HepG2 (cell line): ENCODE results near the gene BRAF. TPM values are rescaled to one million over a fixed set of nuclear protein-coding genes. Genes with fewer than 3 reads are reported as not detected.

ENCODE experiments used
- ATAC-seq: fragments of 200-7000 bp; cut with Tn5 transposase; 3 replicates; pipeline ENCODE4 v1.9.1; 2020; ENCODE audit warnings: mild to moderate bottlenecking, moderate library complexity
- BruUV-seq: library from RNA; stranded (reverse); fragments of 400-500 nt; replicated peaks from 2 replicates; lab custom pipeline; 2021; lab: Mats Ljungman, UMichigan
- CTCF ChIA-PET: fragments of 300-600 bp; formaldehyde crosslinking; extraction: SDS; loops from one replicate; lab custom pipeline; 2021; ENCODE audit warnings: low total read pairs, inconsistent platforms, low intra/inter-chr PET ratio; lab: Yijun Ruan, JAX
- POLR2A ChIA-PET: fragments of 350-600 bp; sonication (Branson Sonifier 250); formaldehyde crosslinking; loops from one replicate; lab custom pipeline; 2020; ENCODE audit warnings: antibody characterized with exemption, inconsistent platforms; lab: Yijun Ruan, JAX
- DNase-seq: peaks from one replicate; pipeline ENCODE4 v3.0.0-alpha.2; 2015; ENCODE audit warnings: low spot score
- FAIRE-seq: peaks from 3 replicates; lab custom pipeline; 2011; peaks lifted over from hg19 to GRCh38; lab: Jason Lieb, UNC
- H2AFZ ChIP-seq: one replicate; pipeline ENCODE4 v1.6.1; 2011; ENCODE audit warnings: low read length, inconsistent platforms
- H3K27ac ChIP-seq: fragments of 300-600 bp; 3 replicates; pipeline ENCODE4 v1.8.0; 2011; ENCODE audit warnings: mixed run types, mild to moderate bottlenecking, mixed read lengths, low read length, inconsistent platforms; ENCODE audit not compliant: insufficient read depth; ENCODE audit errors: extremely low read length
- H3K27me3 ChIP-seq, 2 experiments: fragments of 200-600 bp in 1 of 2; 2 replicates in 1 of 2; 3 replicates in 1 of 2; pipeline versions ENCODE4 v1.6.0 to v1.8.0; 2011; ENCODE audit warnings: low read length in 2 of 2, mild to moderate bottlenecking in 2 of 2, moderate library complexity in 2 of 2, inconsistent platforms in 1 of 2; ENCODE audit not compliant: insufficient read depth in 2 of 2, control insufficient read depth in 1 of 2
- H3K36me3 ChIP-seq, 2 experiments: fragments of 200-600 bp in 1 of 2; replicated peaks in 1 of 2; 2 replicates in 1 of 2; 3 replicates in 1 of 2; pipeline versions ENCODE4 v1.5.1 to v1.8.0; 2011; ENCODE audit warnings: low read length in 2 of 2, inconsistent platforms in 1 of 2; ENCODE audit not compliant: insufficient read depth in 2 of 2, control insufficient read depth in 1 of 2
- H3K4me1 ChIP-seq: 2 replicates; pipeline ENCODE4 v1.5.1; 2012; ENCODE audit warnings: low read length, inconsistent platforms; ENCODE audit not compliant: insufficient read depth
- H3K4me2 ChIP-seq: 2 replicates; pipeline ENCODE4 v1.6.0; 2011; ENCODE audit warnings: low read depth, low read length, inconsistent platforms
- H3K4me3 ChIP-seq, 3 experiments: fragments of 200-600 bp in 1 of 3; sonication (generic), shearing (Covaris generic) in 1 of 3; replicated peaks in 1 of 3; 2 replicates each; pipeline ENCODE4 v1.5.1; 2011 to 2016; ENCODE audit warnings: low read length in 3 of 3, inconsistent platforms in 2 of 3, low read depth in 2 of 3, mild to moderate bottlenecking in 2 of 3, control low read depth in 1 of 3, mixed read lengths in 1 of 3; ENCODE audit not compliant: insufficient read depth in 1 of 3
- H3K79me2 ChIP-seq: one replicate; pipeline ENCODE4 v1.6.1; 2011; ENCODE audit warnings: low read length, inconsistent platforms; ENCODE audit not compliant: insufficient read depth
- H3K9ac ChIP-seq: 2 replicates; pipeline ENCODE4 v1.6.0; 2011; ENCODE audit warnings: mild to moderate bottlenecking, low read depth, low read length, inconsistent platforms; ENCODE audit not compliant: insufficient read depth
- H3K9me3 ChIP-seq: 2 replicates; pipeline ENCODE4 v1.5.1; 2012; ENCODE audit warnings: mild to moderate bottlenecking, low read length
- H4K20me1 ChIP-seq: 2 replicates; pipeline ENCODE4 v1.6.0; 2011; ENCODE audit warnings: inconsistent platforms, mild to moderate bottlenecking, low read length, moderate library complexity; ENCODE audit not compliant: insufficient read depth
- HNRNPLL ChIP-seq: fragments of 200-400 bp; formaldehyde crosslinking; IDR thresholded peaks from 2 replicates; pipeline ENCODE4 v1.6.1; 2017; ENCODE audit warnings: mild to moderate bottlenecking, low read depth, low read length; ENCODE audit not compliant: poor library complexity, severe bottlenecking
- KLF13 ChIP-seq: sonication (generic); formaldehyde crosslinking; IDR thresholded peaks from 2 replicates; pipeline ENCODE4 v1.4.0; 2020; ENCODE audit warnings: mild to moderate bottlenecking, missing genetic modification reagents
- MED1 ChIP-seq: sonication (generic); formaldehyde crosslinking; IDR thresholded peaks from 2 replicates; pipeline ENCODE4 v1.4.0; 2020; ENCODE audit warnings: missing genetic modification reagents
- NR1H2 ChIP-seq: sonication (generic); formaldehyde crosslinking; IDR thresholded peaks from 2 replicates; pipeline ENCODE4 v1.8.1; 2022; ENCODE audit warnings: low read depth, missing genetic modification reagents, borderline replicate concordance
- NR2F2 ChIP-seq: IDR thresholded peaks from 2 replicates; pipeline ENCODE4 v1.6.1; 2012; ENCODE audit warnings: low read depth, inconsistent platforms, borderline replicate concordance
- PLRG1 ChIP-seq: fragments of 450-650 bp; conservative IDR thresholded peaks from 2 replicates; pipeline ENCODE4 v1.6.1; 2016
- RBM39 ChIP-seq: fragments of 200-400 bp; formaldehyde crosslinking; IDR thresholded peaks from one replicate; pipeline ENCODE4 v1.6.1; 2018; ENCODE audit warnings: antibody characterized with exemption, mild to moderate bottlenecking, low read depth, low read length; ENCODE audit not compliant: poor library complexity, severe bottlenecking
- SETDB1 ChIP-seq: sonication (generic); formaldehyde crosslinking; IDR thresholded peaks from 2 replicates; pipeline ENCODE4 v1.5.1; 2020; ENCODE audit warnings: missing genetic modification reagents, mild to moderate bottlenecking, borderline replicate concordance
- SMC3 ChIP-seq: IDR thresholded peaks from 2 replicates; pipeline ENCODE4 v1.6.1; 2011; ENCODE audit warnings: low read length, improper control_type of control experiment
- ZBTB3 ChIP-seq: sonication (generic); formaldehyde crosslinking; IDR thresholded peaks from 2 replicates; pipeline ENCODE4 v1.4.0; 2020; ENCODE audit warnings: low read depth, mild to moderate bottlenecking, moderate library complexity, missing genetic modification reagents, borderline replicate concordance
- ZMAT3 ChIP-seq: sonication (generic); formaldehyde crosslinking; conservative IDR thresholded peaks from 2 replicates; pipeline ENCODE4 v1.7.0; 2021; ENCODE audit warnings: missing genetic modification reagents
- ZNF775 ChIP-seq: sonication (generic); formaldehyde crosslinking; IDR thresholded peaks from 2 replicates; pipeline ENCODE4 v1.4.0; 2020; ENCODE audit warnings: missing genetic modification reagents, mild to moderate bottlenecking, moderate library complexity, borderline replicate concordance
- ZSCAN30 ChIP-seq: sonication (generic); formaldehyde crosslinking; IDR thresholded peaks from 2 replicates; pipeline ENCODE4 v1.5.0; 2020; ENCODE audit warnings: mild to moderate bottlenecking, missing genetic modification reagents
- WGBS: methylation state at CpG from one replicate; pipeline ENCODE4 v1.1.6; 2017; ENCODE audit warnings: low lambda C conversion rate; 5-methylcytosine and 5-hydroxymethylcytosine counted together
- in situ Hi-C: cut with HindIII; loops from 2 replicates; pipeline ENCODE4 v1.10.0; 2017; ENCODE audit warnings: low pct_unique_long_range_greater_than_20kb; ENCODE audit not compliant: extremely low pct_ligation_motif_present
- intact Hi-C: fragments of 100-400 bp; cut with micrococcal nuclease; formaldehyde crosslinking; loops from one replicate; pipeline ENCODE4 v1.10.0; 2022; ENCODE audit not compliant: unreplicated experiment
- polyA plus RNA-seq, 8 experiments: library from polyadenylated mRNA; depleted of rRNA in 3 of 8; stranded (reverse) in 7 of 8; unstranded in 1 of 8; fragments of >200 nt; fragmentation: Illumina TruSeq in 4 of 8; extraction: Trizol in 4 of 8; gene quantifications; 2 replicates each; pipeline versions ENCODE4 v1.2.1 to v1.2.3, GENCODE V29; 2011 to 2016; ENCODE audit warnings: low read depth in 4 of 8, missing spikeins in 1 of 8, mixed read lengths in 1 of 8; ENCODE audit not compliant: insufficient read depth in 1 of 8
- total RNA-seq, 5 experiments: library from RNA; depleted of rRNA; stranded (reverse); fragments of >200 nt; fragmentation: Illumina TruSeq; extraction: Trizol; gene quantifications; 2 replicates each; pipeline ENCODE4 v1.2.3, GENCODE V29; 2016; ENCODE audit warnings: low read depth in 1 of 5
- TF ChIP-seq, protein P1 (sequence below): sonication (generic); formaldehyde crosslinking; IDR thresholded peaks from 2 replicates; pipeline ENCODE4 v1.4.0; 2020; ENCODE audit warnings: mild to moderate bottlenecking, missing genetic modification reagents
- TF ChIP-seq, protein P2 (sequence below): sonication (generic); formaldehyde crosslinking; IDR thresholded peaks from 2 replicates; pipeline ENCODE4 v1.8.0; 2022; ENCODE audit warnings: mild to moderate bottlenecking, missing genetic modification reagents; ENCODE audit not compliant: insufficient replicate concordance
- TF ChIP-seq, protein P3 (sequence below): sonication (generic); formaldehyde crosslinking; IDR thresholded peaks from 2 replicates; pipeline ENCODE4 v1.9.0; 2021; ENCODE audit warnings: missing genetic modification reagents, mild to moderate bottlenecking, borderline replicate concordance
- TF ChIP-seq, protein P4 (sequence below): sonication (generic); formaldehyde crosslinking; IDR thresholded peaks from 2 replicates; pipeline ENCODE4 v1.4.0; 2020; ENCODE audit warnings: missing genetic modification reagents
- TF ChIP-seq, protein P5 (sequence below): sonication (generic); formaldehyde crosslinking; IDR thresholded peaks from 2 replicates; pipeline ENCODE4 v1.5.1; 2020; ENCODE audit warnings: mild to moderate bottlenecking, missing genetic modification reagents, borderline replicate concordance

Gene BRAF
- total and polyA plus RNA-seq, 2 of the 13 experiments (the other 11 are each of a cell fraction or from before 2014, with no cell fraction given): 12.5 to 13.4 TPM

DNA sequence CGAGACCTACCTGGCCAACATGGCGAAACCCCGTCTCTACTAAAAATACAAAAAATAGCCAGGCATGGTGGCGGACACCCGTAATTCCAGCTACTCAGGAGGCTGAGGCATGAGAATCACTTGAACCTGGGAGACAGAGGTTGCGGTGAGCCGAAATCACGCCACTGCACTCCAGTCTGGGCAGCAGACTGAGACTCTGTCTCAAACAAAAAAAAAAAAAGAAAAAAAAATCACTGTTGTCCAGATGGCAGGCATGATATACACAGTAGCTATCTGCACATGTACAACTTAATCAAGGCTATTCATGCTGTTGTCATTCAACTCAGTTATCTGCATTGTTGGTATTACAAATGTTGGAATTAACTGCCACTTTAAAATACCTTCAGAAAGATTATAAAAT lies 55.3 kb downstream of the BRAF start:
- intact Hi-C loops: no loop called here
- no TSS peak for BruUV-seq
- Histone ChIP-seq H3K4me3 (no peak overlapping the region), H4K20me1 (no peaks in the 10 kb centered on the region), H3K27me3 (no peaks in the 10 kb centered on the region), H3K36me3 (no peaks in the 10 kb centered on the region), H2AFZ (no peak overlapping the region), H3K27ac (no peak overlapping the region), H3K4me2 (no peak overlapping the region), H3K9me3 (no peaks in the 10 kb centered on the region), H3K4me1 (peaks cover 13% of the 10 kb centered on the region), H3K9ac (no peak overlapping the region), H3K79me2 (peaks cover 28% of the 10 kb centered on the region)
- ChIA-PET POLR2A (no interaction called here), CTCF (no interaction called here)
- DNase-seq (no peak), FAIRE-seq (no peak), ATAC-seq (no peak)
- in situ Hi-C loops: no loop called here
- WGBS: 98% methylated on average over 8 of the region's 8 CpGs
- no peak for TF ChIP-seq MED1 (CRISPR knock-in tag)
- TF ChIP-seq, protein P1, sequence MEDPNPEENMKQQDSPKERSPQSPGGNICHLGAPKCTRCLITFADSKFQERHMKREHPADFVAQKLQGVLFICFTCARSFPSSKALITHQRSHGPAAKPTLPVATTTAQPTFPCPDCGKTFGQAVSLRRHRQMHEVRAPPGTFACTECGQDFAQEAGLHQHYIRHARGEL (CRISPR knock-in tag): no peak
- TF ChIP-seq RBM39: no peak
- TF ChIP-seq ZSCAN30 (CRISPR knock-in tag): no peak
- no peak for TF ChIP-seq ZMAT3 (CRISPR knock-in tag)
- TF ChIP-seq, protein P2, sequence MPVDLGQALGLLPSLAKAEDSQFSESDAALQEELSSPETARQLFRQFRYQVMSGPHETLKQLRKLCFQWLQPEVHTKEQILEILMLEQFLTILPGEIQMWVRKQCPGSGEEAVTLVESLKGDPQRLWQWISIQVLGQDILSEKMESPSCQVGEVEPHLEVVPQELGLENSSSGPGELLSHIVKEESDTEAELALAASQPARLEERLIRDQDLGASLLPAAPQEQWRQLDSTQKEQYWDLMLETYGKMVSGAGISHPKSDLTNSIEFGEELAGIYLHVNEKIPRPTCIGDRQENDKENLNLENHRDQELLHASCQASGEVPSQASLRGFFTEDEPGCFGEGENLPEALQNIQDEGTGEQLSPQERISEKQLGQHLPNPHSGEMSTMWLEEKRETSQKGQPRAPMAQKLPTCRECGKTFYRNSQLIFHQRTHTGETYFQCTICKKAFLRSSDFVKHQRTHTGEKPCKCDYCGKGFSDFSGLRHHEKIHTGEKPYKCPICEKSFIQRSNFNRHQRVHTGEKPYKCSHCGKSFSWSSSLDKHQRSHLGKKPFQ (CRISPR knock-in tag): no peak
- TF ChIP-seq, protein P3, sequence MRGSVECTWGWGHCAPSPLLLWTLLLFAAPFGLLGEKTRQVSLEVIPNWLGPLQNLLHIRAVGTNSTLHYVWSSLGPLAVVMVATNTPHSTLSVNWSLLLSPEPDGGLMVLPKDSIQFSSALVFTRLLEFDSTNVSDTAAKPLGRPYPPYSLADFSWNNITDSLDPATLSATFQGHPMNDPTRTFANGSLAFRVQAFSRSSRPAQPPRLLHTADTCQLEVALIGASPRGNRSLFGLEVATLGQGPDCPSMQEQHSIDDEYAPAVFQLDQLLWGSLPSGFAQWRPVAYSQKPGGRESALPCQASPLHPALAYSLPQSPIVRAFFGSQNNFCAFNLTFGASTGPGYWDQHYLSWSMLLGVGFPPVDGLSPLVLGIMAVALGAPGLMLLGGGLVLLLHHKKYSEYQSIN (CRISPR knock-in tag): no peak
- no peak for TF ChIP-seq ZNF775
- TF ChIP-seq, protein P4, sequence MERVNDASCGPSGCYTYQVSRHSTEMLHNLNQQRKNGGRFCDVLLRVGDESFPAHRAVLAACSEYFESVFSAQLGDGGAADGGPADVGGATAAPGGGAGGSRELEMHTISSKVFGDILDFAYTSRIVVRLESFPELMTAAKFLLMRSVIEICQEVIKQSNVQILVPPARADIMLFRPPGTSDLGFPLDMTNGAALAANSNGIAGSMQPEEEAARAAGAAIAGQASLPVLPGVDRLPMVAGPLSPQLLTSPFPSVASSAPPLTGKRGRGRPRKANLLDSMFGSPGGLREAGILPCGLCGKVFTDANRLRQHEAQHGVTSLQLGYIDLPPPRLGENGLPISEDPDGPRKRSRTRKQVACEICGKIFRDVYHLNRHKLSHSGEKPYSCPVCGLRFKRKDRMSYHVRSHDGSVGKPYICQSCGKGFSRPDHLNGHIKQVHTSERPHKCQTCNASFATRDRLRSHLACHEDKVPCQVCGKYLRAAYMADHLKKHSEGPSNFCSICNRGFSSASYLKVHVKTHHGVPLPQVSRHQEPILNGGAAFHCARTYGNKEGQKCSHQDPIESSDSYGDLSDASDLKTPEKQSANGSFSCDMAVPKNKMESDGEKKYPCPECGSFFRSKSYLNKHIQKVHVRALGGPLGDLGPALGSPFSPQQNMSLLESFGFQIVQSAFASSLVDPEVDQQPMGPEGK (CRISPR knock-in tag): no peak
- no peak for TF ChIP-seq SMC3
- TF ChIP-seq HNRNPLL: no peak
- no peak for TF ChIP-seq NR1H2
- no peak for TF ChIP-seq SETDB1 (CRISPR knock-in tag)
- TF ChIP-seq PLRG1: no peak
- TF ChIP-seq, protein P5, sequence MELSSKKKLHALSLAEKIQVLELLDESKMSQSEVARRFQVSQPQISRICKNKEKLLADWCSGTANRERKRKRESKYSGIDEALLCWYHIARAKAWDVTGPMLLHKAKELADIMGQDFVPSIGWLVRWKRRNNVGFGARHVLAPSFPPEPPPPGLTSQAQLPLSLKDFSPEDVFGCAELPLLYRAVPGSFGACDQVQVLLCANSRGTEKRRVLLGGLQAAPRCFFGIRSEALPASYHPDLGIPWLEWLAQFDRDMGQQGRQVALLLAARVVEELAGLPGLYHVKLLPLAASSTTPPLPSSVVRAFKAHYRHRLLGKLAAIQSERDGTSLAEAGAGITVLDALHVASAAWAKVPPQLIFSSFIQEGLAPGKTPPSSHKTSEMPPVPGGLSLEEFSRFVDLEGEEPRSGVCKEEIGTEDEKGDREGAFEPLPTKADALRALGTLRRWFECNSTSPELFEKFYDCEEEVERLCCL (CRISPR knock-in tag): no peak
- TF ChIP-seq NR2F2: no peak
- TF ChIP-seq ZBTB3 (CRISPR knock-in tag): no peak
- no peak for TF ChIP-seq KLF13
